Measurements from ENCODE around the gene TRMT44. TPM values are rescaled to one million over a fixed set of nuclear protein-coding genes. Genes with fewer than 3 reads are reported as not detected.

TRMT44 gene
- polyA plus RNA-seq, 1 donor (not counting 4 experiments of a cell fraction or from before 2014, with no cell fraction given): 8.8 TPM

DNA sequence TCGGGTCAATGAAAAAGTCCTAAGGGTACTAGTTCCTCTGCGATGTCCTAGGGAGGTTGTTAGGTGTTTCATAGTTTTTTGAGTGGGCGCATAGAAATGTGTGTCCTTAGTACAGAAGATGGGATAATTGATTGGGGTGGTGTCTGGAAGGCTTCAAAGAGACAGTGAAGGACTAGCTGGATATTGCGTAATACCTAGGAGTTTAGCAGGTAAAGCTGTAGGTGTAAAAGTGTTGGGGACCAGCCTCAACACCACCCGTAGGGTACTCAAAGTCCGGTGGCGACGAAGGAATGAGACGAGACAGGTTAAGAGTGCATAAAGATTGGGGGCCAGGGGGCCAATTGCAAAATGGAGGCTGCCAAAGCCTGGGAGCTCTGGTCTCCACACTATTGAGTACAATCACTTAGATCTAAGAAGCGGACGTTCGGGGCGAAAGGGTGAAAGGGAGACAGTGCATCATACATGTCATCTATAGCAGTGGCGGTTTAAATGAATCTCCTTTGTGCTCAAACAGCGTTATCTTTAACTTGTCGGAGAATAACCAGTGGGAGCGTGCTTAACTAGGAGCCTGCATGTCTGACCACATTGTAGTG is 1.0 kb downstream of the TRMT44 start:
- no peaks in the 10 kb centered on the region for H4K20me1 ChIP-seq (ENCODE audit: control insufficient read depth, extremely low read depth, insufficient read depth, low read length)
- peaks cover 79% of the 10 kb centered on the region for H3K79me2 ChIP-seq (ENCODE audit: control insufficient read depth, insufficient read depth, low read length)
- TF ChIP-seq EZH2 (IDR thresholded peaks at IDR 0.05; ENCODE audit: low read length): no peak
- TF ChIP-seq, protein P1, sequence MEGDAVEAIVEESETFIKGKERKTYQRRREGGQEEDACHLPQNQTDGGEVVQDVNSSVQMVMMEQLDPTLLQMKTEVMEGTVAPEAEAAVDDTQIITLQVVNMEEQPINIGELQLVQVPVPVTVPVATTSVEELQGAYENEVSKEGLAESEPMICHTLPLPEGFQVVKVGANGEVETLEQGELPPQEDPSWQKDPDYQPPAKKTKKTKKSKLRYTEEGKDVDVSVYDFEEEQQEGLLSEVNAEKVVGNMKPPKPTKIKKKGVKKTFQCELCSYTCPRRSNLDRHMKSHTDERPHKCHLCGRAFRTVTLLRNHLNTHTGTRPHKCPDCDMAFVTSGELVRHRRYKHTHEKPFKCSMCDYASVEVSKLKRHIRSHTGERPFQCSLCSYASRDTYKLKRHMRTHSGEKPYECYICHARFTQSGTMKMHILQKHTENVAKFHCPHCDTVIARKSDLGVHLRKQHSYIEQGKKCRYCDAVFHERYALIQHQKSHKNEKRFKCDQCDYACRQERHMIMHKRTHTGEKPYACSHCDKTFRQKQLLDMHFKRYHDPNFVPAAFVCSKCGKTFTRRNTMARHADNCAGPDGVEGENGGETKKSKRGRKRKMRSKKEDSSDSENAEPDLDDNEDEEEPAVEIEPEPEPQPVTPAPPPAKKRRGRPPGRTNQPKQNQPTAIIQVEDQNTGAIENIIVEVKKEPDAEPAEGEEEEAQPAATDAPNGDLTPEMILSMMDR (optimal IDR thresholded peaks at IDR 0.05 in 1 of 3, IDR thresholded peaks at IDR 0.05 in 1 of 3, conservative IDR thresholded peaks at IDR 0.05 in 1 of 3; ENCODE audit: extremely low read depth in 1 of 3, insufficient read depth in 2 of 3, low read length in 3 of 3): no peak
- peaks cover 34% of the 10 kb centered on the region for H3K4me1 ChIP-seq (ENCODE audit: control insufficient read depth, extremely low read depth, insufficient read depth, low read length)
- H3K9me1 ChIP-seq (ENCODE audit: control insufficient read depth, extremely low read depth, insufficient read depth, low read length): peaks cover 5% of the 10 kb centered on the region
- H3K36me3 ChIP-seq (ENCODE audit: control insufficient read depth in 2 of 2, extremely low read depth in 1 of 2, insufficient read depth in 2 of 2, low read length in 2 of 2): peaks cover 3 to 7% of the 10 kb centered on the region in 2 experiments
- H2AFZ ChIP-seq (ENCODE audit: control insufficient read depth, low read length): peak overlapping the region; percentile 1
- H3K9me3 ChIP-seq (ENCODE audit: control insufficient read depth, low read depth, low read length): no peaks in the 10 kb centered on the region
- H3K9ac ChIP-seq (ENCODE audit: control insufficient read depth, extremely low read depth, insufficient read depth, low read length): peak overlapping the region; percentile 79
- H3K4me3 ChIP-seq (ENCODE audit: control insufficient read depth in 2 of 3, extremely low read depth in 1 of 3, insufficient read depth in 2 of 3, low read depth in 1 of 3, low read length in 3 of 3): peak overlapping the region; percentile 70 to 86 (median 82)
- no peaks in the 10 kb centered on the region for H3K27me3 ChIP-seq (ENCODE audit: control insufficient read depth, extremely low read depth, insufficient read depth, low read length)
- H3K27ac ChIP-seq (ENCODE audit: control insufficient read depth, insufficient read depth, low read length): peak overlapping the region; percentile 89
- no peak for DNase-seq (ENCODE audit: low read depth, low spot score)
- FAIRE-seq: no peak
- dilution Hi-C loops (cut with MboI; ENCODE audit: extremely low pct_ligation_motif_present, low sequenced_read_pairs): no loop called here
- H3K4me2 ChIP-seq (ENCODE audit: control insufficient read depth, extremely low read depth, insufficient read depth, low read depth, low read length): peak overlapping the region; percentile 98

DNA sequence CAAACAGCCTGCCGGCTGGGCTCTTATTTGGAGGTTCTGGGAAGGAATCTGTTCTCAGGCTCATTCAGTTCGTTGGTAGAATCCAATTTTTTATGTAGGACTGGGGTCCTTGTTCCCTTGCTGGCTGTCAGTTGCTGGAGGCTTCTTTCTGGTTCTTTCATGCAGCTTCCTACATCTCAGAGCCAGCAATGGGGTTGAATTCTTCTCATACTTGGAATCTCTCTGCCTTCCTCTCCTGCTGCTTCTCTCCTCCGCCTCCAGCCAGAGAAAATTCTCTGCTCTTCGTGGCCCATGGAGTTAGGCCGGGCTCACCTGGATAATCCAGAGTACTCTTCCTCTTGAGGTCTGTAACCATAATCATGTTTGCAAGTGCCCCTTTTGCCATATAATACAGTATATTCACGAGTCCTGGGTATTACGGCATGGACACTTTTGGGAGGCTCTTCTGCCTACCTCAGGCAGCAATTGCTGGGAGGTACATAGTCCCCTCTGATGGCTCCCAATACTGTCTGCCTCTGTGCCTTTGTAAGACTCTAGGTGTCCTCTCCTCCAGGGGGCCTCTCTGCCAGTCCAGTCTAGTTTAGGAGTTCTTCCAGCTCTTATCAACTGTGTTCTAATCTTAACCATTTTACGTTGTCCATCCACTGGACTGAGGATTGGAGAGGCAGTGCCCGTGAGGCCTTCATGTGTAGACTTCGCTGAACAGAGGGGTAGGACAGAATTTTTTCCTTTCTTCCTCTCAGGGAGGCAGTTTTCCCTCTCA is 2.2 kb downstream of the TRMT44 start:
- peak overlapping the region; percentile 6 to 82 (median 70) for H3K4me3 ChIP-seq (ENCODE audit: control insufficient read depth in 2 of 3, extremely low read depth in 1 of 3, insufficient read depth in 2 of 3, low read depth in 1 of 3, low read length in 3 of 3)
- no peaks in the 10 kb centered on the region for H4K20me1 ChIP-seq (ENCODE audit: control insufficient read depth, extremely low read depth, insufficient read depth, low read length)
- H3K4me1 ChIP-seq (ENCODE audit: control insufficient read depth, extremely low read depth, insufficient read depth, low read length): peaks cover 27% of the 10 kb centered on the region
- peaks cover 76% of the 10 kb centered on the region for H3K79me2 ChIP-seq (ENCODE audit: control insufficient read depth, insufficient read depth, low read length)
- dilution Hi-C loops (cut with MboI; ENCODE audit: extremely low pct_ligation_motif_present, low sequenced_read_pairs): no loop called here
- H3K36me3 ChIP-seq (ENCODE audit: control insufficient read depth in 2 of 2, extremely low read depth in 1 of 2, insufficient read depth in 2 of 2, low read length in 2 of 2): peaks cover 10 to 13% of the 10 kb centered on the region in 2 experiments
- H3K27me3 ChIP-seq (ENCODE audit: control insufficient read depth, extremely low read depth, insufficient read depth, low read length): no peaks in the 10 kb centered on the region
- no peak for TF ChIP-seq EZH2 (IDR thresholded peaks at IDR 0.05; ENCODE audit: low read length)
- TF ChIP-seq, protein P1 (optimal IDR thresholded peaks at IDR 0.05 in 1 of 3, IDR thresholded peaks at IDR 0.05 in 1 of 3, conservative IDR thresholded peaks at IDR 0.05 in 1 of 3; ENCODE audit: extremely low read depth in 1 of 3, insufficient read depth in 2 of 3, low read length in 3 of 3): no peak
- no peak overlapping the region for H3K27ac ChIP-seq (ENCODE audit: control insufficient read depth, insufficient read depth, low read length)
- DNase-seq (ENCODE audit: low read depth, low spot score) (no peak), FAIRE-seq (no peak)
- H3K4me2 ChIP-seq (ENCODE audit: control insufficient read depth, extremely low read depth, insufficient read depth, low read depth, low read length): peak overlapping the region; percentile 98
- no peak overlapping the region for H3K9ac ChIP-seq (ENCODE audit: control insufficient read depth, extremely low read depth, insufficient read depth, low read length)
- H3K9me3 ChIP-seq (ENCODE audit: control insufficient read depth, low read depth, low read length): no peaks in the 10 kb centered on the region
- H2AFZ ChIP-seq (ENCODE audit: control insufficient read depth, low read length): no peak overlapping the region
- H3K9me1 ChIP-seq (ENCODE audit: control insufficient read depth, extremely low read depth, insufficient read depth, low read length): peaks cover 5% of the 10 kb centered on the region
